Dedifferentiated amniotic fluid mesenchymal stem cell (primary cell): ENCODE results near the gene TAF6.

ENCODE experiments used
- DNase-seq: peaks from one replicate; pipeline ENCODE4 v3.0.0-alpha.2; 2016; ENCODE audit errors: extremely low spot score

Gene TAF6

DNA sequence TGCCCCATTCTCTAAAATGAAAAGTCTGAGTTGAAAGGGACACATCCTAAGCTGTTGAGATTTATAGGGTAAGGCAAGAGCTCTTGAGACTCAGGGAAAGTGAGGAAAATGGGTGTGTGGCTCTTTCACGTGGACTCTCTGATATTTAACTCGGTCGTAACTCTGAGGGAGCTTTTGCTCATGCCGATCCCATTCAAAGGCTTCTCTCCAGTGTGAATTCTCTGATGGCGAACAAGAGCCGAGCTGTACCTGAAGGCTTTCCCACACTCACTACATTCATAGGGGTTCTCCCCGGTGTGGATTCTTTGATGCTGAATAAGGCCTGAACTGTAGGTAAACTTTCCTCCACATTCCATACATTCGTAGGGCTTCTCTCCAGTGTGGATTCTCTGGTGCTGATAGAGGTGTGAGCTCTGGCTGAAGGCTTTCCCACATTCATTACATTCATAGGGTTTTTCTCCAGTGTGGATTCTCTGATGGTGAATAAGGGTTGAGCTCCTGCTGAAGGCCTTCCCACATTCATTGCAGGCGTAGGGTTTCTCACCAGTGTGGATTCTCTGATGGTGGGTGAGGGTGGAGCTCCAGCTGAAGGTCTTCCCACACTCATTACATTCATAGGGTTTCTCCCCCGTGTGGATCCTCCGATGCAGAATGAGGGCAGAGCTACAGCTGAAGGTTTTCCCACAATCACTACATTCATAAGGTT, 48.0 kb downstream of the TAF6 start:
- no peak for DNase-seq

DNA sequence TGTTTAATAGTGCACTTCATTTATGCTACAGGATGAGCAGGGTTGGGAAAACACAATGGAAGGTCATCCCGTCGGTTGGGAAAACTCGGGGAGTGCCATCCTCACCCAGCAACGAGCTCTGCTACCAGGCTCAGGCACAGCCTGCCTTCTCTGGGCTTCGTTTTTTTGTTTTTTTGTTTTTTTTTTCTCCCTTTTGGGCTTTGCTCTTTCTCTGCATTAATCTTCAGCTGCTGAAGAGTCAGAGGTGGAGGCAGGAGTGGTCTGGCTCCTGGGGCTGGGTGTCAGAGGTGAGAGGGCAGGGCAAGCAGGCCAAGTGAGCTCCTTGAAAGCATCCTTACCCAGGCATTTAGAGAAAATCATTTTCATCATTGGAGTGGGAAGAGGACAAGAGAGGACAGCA, 49.2 kb downstream of the TAF6 start:
- DNase-seq: no peak

DNA sequence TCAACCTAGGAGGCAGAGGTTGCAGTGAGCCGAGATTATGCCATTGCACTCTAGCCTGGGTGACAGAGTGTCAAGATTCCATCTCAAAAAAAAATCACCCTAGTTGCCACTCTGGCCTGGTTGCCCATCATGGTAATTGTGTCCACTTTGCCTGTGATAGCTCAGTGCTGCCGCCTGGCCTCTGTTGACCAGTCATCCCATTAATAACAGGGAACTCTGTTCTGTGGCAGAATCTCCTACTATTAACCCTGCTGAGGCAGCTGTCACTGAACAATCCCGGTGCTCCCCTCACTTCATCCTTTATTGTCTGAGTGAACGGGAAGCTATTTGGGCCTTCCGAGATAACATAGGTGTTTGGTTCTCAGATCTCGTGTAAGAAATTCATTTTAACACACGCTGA, 52.2 kb downstream of the TAF6 start:
- DNase-seq: no peak

DNA sequence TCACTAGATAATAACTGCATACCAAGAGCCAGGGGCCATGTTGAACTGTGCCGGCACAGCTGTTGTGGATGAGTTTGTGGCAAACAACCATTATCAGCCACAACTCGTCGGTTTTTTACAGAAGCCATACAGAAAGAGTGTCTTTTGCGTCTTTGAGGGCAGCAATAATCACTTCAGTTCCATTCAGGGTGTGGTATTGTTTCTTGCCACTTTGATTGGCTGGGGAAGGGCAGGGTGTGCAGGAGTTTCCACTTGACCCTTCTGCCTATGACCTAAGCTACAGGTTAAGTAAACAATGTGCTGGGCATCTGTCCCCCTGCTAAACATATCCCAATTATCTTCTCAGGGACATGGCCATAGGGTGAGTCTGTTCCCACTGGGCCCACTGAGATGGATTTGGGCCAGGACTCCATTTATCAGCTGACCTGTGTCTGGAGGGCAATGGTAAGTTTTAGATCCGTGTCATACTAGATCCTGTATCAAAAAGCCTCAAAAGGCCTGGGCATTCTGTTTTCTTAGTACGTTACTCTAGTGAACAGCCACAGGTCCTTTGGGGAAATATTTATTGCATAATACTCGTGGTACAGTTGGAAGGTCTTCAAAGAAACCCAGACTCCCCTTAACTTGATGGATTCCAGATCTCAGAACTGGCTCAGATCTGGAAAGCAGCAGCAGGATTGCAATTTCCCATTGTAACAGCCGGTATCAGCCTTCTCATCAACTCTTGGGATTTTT, 53.5 kb downstream of the TAF6 start:
- peak; percentile 56 for DNase-seq

DNA sequence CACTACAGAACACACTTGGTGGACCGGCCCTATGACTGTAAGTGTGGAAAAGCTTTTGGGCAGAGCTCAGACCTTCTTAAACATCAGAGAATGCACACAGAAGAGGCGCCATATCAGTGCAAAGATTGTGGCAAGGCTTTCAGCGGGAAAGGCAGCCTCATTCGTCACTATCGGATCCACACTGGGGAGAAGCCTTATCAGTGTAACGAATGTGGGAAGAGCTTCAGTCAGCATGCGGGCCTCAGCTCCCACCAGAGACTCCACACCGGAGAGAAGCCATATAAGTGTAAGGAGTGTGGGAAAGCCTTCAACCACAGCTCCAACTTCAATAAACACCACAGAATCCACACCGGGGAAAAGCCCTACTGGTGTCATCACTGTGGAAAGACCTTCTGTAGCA, 55.0 kb downstream of the TAF6 start:
- no peak for DNase-seq

DNA sequence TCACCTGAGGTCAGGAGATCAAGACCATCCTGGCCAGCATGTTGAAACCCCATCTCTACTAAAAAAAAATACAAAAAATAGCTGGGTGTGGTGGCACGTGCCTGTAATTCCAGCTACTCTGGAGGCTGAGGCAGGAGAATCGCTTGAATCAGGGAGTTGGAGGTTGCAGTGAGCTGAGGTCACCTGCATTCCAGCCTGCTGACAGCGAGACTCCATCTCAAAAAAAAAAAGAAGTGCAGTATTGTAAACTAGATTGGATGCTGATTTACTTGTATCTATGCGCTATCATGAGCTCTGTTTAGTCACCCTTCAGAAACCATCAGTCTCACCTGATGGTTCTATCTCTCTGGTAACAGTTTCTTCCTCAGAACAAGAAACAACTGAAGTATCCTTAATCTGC, 55.8 kb downstream of the TAF6 start:
- no peak for DNase-seq

DNA sequence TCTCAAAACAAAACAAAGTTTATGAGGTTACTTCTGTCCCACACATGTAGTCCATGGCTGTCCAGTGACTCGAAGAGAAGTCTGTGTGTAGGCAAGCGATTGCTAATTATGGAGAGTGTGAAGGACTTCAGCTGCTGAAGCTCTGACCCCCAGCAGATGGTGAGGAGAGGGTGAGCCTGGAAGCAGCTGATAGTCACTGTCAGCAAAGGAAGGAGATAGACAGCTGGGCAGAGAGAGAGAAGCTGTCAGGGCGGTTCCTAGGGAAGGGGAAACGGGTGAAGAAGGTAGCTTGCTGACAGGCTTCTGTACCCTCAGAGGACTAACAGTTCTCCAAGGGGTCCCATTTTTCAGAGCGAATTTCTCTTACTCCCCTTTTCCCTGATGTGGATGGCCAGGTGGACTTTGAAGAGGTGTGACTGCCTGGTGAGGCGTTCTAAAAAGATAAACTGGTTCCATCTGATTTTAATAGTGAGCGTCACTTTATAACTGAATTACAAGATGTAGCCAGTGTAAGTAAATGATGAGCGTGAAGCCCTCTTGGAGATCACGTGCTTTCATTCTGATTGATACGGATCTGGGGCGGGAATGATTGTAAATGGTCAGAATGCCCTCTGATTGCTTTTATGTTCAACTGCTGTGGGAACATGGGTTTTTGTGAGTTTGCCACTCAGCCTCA, 57.5 kb downstream of the TAF6 start:
- no peak for DNase-seq

DNA sequence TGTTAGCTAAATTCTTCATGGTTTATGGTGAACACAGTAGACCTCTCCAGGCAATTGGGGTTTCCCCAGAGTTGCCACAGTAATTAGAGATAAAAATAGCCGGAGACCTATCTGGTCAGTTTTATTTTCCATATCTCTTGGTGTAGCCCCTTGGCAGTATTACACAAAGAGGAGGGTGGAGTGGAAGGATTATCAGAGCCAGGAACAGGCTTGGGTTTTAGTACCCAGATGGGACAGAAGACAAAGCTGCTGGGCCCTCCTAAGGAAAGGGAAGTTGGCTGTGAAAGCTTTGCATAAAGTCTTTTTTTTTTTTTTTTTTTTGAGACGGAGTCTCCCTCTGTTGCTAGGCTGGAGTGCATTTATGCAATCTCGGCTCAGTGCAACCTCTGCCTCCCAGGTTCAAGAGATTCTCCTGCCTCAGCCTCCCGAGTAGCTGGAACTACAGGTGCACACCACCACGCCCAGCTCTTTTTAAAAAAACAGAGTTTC, 59.9 kb downstream of the TAF6 start:
- no peak for DNase-seq
